HG02678 (cell line): ENCODE data around the gene NOP16.

Source experiments
- ATAC-seq: cut with Tn5 transposase; IDR thresholded peaks from one replicate; pipeline ENCODE4 v1.9.1; 2021; ENCODE audit warnings: mild to moderate bottlenecking, moderate library complexity; ENCODE audit not compliant: unreplicated experiment

Gene NOP16

GRCh38 chr5:176388444-176389134, at the start of gene NOP16, which contains the start of gene HIGD2A:
Gene NOP16 (minus strand): TSS chr5:176388598. CDS start chr5:176388539, 59 bp downstream.
Gene HIGD2A (plus strand): TSS chr5:176388751. CDS start chr5:176388820, 69 bp downstream.
- ATAC-seq, result peak; percentile 89

- ATAC-seq, result no peak
Observed at GRCh38 chr5:176436656-176437055, 48.3 kb upstream of the NOP16 start.

GRCh38 chr5:176432707-176433106, 44.3 kb upstream of the NOP16 start:
- no peak for ATAC-seq

GRCh38 chr5:176429972-176430371, 41.6 kb upstream of the NOP16 start:
- ATAC-seq, result no peak

DNA sequence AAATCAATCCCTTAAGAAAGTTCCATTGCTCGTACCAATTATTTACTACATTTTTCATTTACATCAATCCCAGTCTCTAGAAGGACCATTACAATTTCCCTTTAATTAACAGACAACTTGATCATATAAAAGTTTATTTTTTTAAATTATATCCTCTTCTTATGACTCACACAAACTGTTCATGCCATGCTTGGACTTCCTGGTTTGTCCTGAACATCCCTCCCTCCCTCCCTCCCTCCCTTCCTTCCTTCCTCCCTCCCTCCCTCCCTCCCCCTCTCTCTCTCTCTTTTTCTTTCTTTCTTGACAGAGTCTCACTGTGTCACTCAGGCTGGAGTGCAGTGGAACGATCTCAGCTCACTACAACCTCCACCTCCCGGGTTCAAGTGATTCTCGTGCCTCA, 39.6 kb upstream of the NOP16 start:
- ATAC-seq, result no peak

- ATAC-seq, result no peak
Observed at GRCh38 chr5:176426876-176427275, 38.5 kb upstream of the NOP16 start.

DNA sequence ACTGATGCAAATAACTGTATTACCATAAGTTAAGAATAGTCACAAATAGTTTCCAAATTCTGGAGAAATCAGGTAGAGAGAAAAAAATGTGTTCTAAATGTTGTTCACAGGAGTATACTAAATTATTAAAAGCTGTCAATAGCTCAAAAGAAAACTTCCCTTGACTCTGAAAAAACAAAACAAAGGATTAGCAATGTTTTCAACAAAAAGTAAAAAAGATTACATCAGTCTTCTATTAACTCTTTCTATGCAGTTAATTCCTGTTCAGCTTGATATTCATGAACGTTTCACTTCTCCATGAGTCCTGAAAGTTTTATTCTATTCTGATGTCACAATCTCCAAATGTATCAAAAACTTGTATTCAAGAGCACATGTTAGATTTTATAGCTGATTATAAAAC, 37.4 kb upstream of the NOP16 start:
- ATAC-seq, result no peak

GRCh38 chr5:176425138-176425537, 36.7 kb upstream of the NOP16 start:
- ATAC-seq, result no peak

GRCh38 chr5:176424181-176424580, 35.8 kb upstream of the NOP16 start:
- no peak for ATAC-seq

DNA sequence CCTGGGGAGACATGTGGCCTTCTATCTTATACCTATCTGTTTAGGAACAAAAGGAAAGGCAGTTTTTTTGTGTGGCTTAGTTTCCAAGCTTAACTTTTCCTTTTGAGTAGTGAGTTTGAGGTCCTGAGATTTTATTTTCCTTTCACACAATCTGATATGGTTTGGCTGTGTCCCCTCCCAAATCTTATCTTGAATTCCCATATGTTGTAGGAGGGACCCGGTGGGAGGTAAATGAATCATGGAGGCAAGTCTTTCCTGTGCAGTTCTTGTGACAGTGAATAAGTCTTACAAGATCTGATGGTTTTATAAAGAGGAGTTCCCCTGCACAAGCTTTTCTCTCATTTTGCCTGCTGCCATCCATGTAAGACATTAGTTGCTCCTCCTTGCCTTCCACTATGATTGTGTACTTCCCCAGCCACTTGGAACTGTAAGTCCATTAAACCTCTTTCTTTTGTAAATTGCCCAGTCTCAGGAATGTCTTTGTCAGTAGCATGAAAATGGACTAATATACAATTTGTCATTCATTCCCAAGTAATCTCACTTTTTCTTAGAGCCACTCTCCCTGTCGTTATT, 32.7 kb upstream of the NOP16 start:
- no peak for ATAC-seq

DNA sequence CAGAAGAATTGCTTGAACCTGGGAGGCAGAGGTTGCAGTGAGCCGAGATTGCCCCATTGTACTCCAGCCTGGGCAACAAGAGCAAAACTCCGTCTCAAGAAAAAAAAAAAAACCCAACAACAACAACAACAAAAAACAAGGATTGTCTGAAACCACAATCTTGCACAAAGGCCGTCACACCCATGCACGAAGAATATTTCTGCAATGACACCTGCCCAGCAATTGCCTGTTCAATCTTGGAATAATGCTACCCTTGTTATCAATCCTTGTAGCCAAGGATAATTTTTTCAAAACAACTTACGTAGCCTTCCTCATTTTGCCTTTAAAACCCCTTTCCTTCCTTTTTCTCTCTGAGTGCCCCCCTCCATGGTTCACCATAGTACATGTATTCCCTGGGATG, 31.7 kb upstream of the NOP16 start:
- ATAC-seq, result no peak

- no peak for ATAC-seq
Observed at GRCh38 chr5:176418251-176418650, 29.9 kb upstream of the NOP16 start.

- no peak for ATAC-seq
Observed at GRCh38 chr5:176416965-176417364, 28.6 kb upstream of the NOP16 start.

- peak; percentile 98 for ATAC-seq
Observed at GRCh38 chr5:176415952-176416924, 27.8 kb upstream of the NOP16 start, which contains the start of gene CLTB. Gene CLTB (minus strand): TSS chr5:176416539. CDS start chr5:176416363, 176 bp downstream.

GRCh38 chr5:176415240-176415951, 27.0 kb upstream of the NOP16 start:
- ATAC-seq, result no peak

DNA sequence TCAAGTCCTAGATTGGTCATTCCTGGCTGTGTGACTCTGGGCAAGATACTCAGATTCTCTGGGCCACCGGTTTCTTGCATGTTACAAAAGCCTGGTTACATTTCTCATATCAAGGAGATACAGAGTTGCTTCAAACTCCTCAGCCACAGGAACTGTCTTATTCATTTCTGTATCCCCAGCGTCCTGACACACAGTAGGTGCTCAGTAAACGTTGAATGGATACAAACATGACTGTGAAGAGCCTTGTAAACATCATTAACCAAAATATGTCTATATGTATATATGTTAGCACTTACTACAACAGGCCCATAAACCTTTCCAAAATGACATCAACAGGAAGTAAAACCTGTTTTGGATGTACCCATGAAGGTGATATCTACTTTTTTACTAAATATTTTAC, 26.3 kb upstream of the NOP16 start:
- no peak for ATAC-seq

- no peak for ATAC-seq
Observed at GRCh38 chr5:176413709-176414191, 25.4 kb upstream of the NOP16 start.

DNA sequence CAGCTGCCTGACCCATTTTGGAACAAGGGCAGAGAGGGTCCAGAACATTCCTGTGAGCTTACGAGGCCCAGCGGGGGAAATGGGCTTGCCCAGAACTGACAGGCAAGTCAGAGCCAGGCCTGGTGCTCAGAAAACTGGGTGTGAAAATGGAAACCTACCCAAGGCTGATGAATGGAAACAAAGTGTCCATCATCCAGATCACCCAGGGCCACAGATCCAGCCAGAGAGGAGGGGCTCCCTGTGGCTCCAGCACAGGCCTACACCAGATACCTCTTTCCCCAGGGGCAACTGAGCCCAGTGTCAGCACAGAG, 24.8 kb upstream of the NOP16 start:
- ATAC-seq, result no peak

DNA sequence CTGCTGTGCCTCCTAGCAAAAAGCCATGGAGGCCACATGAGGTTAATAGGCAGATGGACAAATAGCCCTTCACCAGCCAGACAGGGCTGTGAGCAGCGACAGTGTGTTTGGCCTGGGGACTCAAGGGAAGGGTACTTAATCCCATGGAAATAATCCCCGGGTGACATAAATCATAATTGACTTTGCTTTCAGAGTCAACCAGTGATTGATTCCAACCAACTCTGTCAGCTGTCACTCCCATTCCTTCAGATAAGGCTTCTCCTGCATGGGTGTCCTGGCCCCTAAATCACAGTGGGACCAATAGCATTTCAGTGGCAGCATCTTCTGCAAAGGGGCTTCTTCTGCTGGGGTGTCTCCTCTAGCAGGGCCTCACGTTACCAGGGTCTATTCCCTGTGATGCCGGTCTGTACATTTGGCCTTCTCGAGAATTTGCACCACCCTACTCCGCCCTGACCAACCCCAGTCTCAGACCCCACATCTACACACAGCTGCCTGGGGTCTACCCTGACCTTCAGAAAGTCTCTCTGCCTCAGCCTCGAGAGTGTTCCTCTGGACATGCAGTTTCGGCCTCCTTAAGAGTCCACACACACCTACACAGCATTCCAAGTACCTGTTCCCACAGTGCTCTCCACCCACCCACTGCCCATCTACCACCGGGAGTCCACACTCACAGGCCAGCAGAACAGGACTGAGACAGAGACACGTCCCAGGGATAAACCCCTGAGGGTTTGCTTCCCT, 24.3 kb upstream of the NOP16 start:
- no peak for ATAC-seq
